GM19372 (cell line): ENCODE data around the gene BRD3OS.

ENCODE experiments used
- ATAC-seq: cut with Tn5 transposase; IDR thresholded peaks from one replicate; pipeline ENCODE4 v1.9.1; 2021; ENCODE audit warnings: mild to moderate bottlenecking, low read depth, moderate library complexity; ENCODE audit not compliant: unreplicated experiment

Gene BRD3OS, protein sequence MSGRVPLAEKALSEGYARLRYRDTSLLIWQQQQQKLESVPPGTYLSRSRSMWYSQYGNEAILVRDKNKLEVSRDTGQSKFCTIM

DNA sequence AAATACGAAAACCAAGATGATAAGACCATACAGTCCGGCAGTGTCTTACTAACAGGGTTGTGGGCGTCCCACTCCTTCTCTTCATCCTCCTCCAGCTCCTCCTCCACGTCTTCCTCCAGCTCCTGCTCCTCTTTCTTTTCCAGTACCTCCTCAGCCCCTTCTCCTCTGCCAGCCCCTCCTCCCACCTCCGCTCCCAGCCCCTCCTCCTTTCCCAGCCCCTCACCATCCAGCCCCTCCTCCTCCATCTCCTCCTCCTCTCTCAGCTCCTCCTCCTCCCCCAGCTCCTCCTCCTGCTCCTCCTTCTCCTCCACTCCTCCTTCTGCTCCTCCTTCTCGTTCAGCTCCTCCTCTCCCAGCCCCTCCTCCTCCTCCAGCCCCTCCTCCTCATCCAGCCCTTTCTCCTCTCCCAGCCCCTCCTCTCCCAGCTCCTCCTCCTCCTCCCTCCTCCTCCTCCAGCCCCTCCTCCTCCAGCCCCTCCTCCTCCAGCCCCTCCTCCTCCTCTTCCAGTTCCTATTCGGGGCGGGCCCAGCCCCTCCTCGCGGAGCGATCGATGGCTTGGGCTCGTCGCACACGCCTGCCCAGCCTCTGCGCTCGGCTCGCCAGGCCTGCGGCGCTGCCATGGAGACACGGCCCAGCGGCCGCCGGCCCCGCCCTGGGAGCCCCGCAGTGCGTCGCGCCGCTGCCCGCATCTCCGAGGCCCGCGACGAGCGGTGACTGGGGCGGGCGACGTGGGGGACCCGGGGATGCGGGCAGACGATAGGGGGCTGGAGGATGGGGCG, at the start of gene BRD3OS:
TSS of gene BRD3OS (plus strand) at position 654 of the 778 bp plus-strand sequence. CDS start 1,267 bp downstream, outside the sequence.
- peak; percentile 89 for ATAC-seq

DNA sequence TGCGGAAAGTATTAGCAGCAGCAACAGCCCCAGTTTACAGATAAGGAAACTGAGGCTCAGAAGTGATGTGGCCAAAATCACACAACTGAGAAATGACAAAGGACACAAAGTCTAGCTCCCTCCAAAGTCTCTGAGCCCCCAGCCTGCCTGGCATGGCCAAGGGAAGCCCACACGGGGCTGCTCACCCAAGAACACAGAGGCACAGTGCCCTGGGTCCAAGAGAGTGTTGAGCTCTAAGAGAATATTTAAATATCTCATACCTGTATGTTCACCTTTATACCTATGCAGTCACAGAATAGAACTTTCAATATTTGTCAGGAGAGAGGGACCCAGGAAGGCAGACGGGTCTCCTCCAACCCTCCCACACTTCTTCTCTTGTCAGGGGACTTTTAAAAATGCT, 49.8 kb upstream of the BRD3OS start:
- no peak for ATAC-seq

DNA sequence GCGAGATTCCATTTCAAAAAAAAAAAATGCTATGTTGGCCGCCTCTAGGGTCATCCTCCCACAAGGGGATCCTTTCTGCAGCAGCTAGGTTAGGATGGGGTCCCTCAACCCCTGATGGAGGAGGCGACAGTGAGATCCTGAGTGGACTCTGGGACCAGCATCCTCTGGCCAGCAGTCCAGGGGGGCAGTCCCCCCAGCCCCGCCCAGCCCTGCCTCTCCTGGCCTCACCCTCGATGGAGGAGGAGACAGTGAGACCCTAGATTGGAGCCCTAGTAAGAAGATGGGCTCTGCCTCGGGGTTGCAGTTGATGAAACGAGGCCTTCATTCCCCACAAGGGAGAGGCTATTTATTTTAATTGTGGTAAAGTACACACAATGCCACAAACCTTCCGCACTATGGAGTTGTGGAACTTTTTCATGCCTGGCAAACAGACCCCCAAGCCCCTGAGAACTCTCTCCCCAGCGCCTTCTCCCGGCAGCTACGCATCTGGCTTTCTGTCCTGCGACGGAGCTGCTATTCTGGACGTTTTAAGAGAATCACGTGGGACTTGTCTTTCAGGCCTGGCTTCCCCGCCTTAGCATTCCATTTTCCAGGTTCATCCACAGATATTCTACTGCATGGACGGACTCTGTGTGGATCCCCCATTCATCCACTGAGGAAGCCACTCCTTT, 49.0 kb upstream of the BRD3OS start:
- ATAC-seq = no peak

GRCh38 chr9:133976887-133977286, 48.4 kb upstream of the BRD3OS start:
- ATAC-seq = no peak

- ATAC-seq = no peak
Measured at GRCh38 chr9:133977421-133978201, 47.7 kb upstream of the BRD3OS start.

DNA sequence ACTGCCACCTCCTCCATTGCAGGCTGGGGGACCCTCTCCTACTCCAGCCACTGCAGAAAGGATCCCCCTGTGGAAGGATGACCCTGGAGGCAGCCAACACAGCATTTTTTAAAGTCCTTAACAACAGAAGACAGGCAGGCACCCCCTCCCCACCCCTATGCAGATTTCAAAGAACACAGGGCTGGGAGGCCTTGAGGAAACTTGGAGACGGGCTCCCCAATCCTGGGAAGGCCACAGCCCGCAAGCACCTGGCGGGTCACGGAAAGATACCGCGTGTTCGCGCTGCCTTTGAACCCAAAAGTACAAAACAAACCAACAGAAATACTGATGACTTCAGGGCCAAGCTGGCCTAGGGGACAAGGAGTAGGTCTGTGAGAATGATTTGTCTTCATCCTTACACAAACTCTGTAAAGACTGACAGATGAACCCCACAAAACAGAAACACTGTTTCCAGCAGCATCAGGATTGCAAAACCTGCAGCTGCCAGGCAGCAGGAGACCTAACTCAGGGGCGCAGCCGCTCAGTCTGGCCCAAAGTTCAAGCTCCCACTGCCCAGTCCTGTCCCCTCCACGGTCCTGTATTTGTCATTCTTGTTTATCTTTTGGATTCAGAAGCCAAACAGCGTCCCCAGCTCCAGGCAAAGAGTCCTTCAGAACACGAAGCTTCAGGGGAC, 46.9 kb upstream of the BRD3OS start:
- ATAC-seq = no peak

DNA sequence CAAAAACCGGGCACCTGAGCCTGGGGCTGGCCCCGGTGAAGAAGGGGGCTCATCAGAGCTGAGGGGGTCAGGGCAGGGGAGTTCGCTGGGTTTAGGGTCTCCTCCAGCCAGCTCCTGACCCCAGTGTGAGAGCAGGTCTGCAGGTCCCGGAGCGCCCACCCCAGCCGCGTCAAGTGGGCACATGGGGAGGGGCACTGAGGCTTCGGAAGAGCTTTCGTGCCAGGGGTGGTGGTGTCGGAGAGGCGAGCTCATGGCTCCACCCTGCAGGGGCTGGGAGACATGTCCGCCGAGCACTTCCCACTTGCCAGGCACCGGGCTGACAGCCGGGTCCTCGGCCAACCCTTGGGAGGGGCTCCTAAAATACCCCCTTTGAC, 46.4 kb upstream of the BRD3OS start:
- no peak for ATAC-seq

DNA sequence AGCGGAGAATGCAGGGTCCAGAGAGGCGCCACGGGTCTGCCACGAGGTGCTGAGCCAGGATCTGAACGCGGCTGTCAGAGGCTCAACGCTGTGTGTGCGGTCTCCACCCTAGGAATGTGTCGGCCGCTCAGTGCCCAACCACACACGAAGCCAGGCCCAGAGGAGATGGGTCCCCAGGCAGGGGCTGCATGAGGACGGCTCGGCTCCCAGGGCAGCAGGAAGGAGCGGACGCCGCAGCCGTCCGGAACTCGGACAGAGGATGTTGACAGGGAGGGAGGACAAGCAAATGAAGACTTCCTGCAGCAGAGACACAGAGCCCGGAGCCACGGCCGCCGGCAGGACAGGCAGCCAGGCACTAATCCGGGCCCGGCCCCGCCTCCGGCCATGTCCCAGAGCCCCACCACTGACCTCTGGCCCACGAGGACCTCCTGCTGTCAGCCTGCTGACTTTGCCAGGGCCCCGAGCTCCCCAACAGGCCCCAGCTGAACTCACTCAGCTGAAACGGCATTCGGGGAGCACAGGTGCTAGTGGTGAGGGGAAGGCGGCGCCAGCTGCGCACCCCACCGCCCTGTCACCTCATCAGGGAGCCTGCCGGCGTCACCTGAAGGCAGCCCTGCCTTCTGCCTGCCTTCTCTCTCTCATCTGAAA, 45.9 kb upstream of the BRD3OS start:
- peak; percentile 70 for ATAC-seq

- no peak for ATAC-seq
Measured at GRCh38 chr9:133979921-133980863, 45.1 kb upstream of the BRD3OS start.

GRCh38 chr9:133980864-133981588, 44.3 kb upstream of the BRD3OS start:
- no peak for ATAC-seq

DNA sequence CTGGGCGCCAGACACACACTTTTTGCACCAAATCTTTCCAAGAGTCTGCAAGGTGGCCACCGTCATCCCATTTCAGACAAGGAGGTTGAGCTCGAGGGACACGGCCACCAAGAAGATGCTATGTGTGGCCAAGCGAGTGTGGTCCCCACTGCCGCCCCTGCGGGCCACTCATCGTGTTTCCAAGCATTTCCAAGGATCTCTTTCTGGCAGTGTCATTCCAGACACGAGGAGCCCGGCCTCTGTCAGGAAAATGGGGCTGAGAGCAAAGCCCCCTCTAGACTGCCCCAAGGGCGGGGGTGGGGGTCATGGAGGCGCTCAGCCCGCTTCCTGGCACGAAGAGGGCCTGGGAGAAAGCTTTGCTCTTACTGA, 43.7 kb upstream of the BRD3OS start:
- ATAC-seq = no peak

- no peak for ATAC-seq
Measured at GRCh38 chr9:133981958-133982681, 43.2 kb upstream of the BRD3OS start.

- no peak for ATAC-seq
Measured at GRCh38 chr9:133982971-133983720, 42.1 kb upstream of the BRD3OS start.

DNA sequence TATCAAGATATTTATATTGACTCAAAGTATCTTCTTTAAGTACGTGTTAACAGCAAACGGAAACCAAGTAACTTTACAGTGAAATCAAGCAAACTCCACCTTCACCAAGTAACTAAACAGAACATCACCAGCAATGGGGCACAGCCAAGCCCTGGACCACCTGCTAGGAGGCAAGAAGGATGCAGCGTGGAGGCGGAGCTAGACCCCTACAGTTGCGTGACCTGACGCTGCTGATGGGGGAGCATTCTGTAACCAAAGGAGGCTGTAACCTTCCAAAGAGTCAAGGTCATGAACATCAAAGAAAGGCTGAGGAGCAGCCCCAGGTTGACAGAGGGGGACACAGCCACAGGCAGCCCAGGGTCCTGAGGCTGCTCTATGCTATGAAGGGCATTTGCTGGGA, 39.2 kb upstream of the BRD3OS start:
- ATAC-seq = no peak

GRCh38 chr9:133986774-133987445, 38.4 kb upstream of the BRD3OS start:
- ATAC-seq = no peak

DNA sequence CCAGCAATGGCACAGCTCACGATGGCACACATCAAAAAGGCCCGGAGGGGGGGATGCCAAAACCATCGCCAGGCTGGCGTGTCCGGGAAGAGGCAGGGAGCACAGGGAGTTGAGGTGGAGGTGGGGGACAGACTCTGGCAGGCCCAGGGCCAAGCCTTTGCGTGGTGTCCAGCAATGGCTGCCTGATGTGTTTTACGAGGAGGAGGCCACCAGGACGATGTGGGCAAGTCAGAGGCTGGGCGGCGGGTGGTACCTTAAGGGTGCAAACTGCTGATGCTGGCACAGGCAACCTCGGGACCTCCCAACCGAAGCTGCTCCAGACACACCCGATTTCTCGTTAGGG, 37.9 kb upstream of the BRD3OS start:
- ATAC-seq = no peak
